Measurements from ENCODE around the gene KRT26.

The KRT26 gene

DNA sequence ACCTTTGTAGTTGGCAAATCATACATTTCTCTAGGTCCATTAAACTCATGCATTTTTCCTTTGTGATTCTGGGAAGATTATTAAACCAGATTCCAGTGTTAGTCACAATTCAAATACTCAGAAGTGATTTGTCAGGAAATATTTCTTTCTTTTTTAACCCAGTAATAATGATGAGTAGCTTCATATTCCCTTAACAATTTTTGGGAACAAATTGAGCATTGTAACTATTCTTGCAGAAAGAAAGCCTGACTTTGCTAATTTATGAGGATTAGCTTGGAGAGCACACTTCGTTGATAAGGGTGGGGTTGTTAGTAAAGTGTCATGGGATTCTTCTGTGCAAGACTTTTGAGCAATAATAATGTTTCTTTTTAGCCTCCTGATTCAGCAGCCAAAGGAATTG lies 49.8 kb downstream of the KRT26 start:
- TF ChIP-seq TAF1 (IDR thresholded peaks at IDR 0.05; ENCODE audit: borderline replicate concordance, low read depth, low read length): no peak
- TF ChIP-seq POLR2AphosphoS5 (IDR thresholded peaks at IDR 0.05; ENCODE audit: low read depth, low read length): no peak
- TF ChIP-seq POLR2A (IDR thresholded peaks at IDR 0.05; ENCODE audit: low read depth, low read length): no peak
- DNase-seq (ENCODE audit: insufficient read length) (no peak), FAIRE-seq (no peak)

DNA sequence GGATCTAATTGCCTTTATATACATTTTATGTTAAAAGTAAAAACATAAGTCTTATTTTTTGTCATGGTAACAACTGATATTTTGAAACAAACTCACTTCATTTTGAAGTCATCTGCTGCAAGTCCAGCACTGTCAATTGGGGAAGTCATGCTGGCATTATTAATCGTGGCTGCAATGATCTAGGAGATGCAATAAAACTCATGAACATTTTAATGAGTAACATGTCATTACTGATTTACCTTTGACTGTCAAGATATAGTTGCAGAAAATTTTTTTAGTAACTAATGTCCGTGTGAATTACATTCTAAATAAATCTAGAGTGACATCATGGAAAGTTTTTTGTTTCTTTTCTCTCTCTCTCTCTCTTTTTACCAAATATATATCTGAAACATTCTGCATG lies 51.1 kb downstream of the KRT26 start:
- TF ChIP-seq TAF1 (IDR thresholded peaks at IDR 0.05; ENCODE audit: borderline replicate concordance, low read depth, low read length) (no peak), POLR2AphosphoS5 (IDR thresholded peaks at IDR 0.05; ENCODE audit: low read depth, low read length) (no peak), POLR2A (IDR thresholded peaks at IDR 0.05; ENCODE audit: low read depth, low read length) (no peak)
- DNase-seq (ENCODE audit: insufficient read length) (no peak), FAIRE-seq (no peak)

- no peak for TF ChIP-seq POLR2A (IDR thresholded peaks at IDR 0.05; ENCODE audit: low read depth, low read length)
- no peak for TF ChIP-seq POLR2AphosphoS5 (IDR thresholded peaks at IDR 0.05; ENCODE audit: low read depth, low read length)
- no peak for TF ChIP-seq TAF1 (IDR thresholded peaks at IDR 0.05; ENCODE audit: borderline replicate concordance, low read depth, low read length)
- DNase-seq (ENCODE audit: insufficient read length) (no peak), FAIRE-seq (no peak)
Observed at GRCh38 chr17:40718930-40719329, 53.1 kb downstream of the KRT26 start.

GRCh38 chr17:40717776-40718175 lies 54.2 kb downstream of the KRT26 start:
- DNase-seq (ENCODE audit: insufficient read length) (no peak), FAIRE-seq (no peak)
- TF ChIP-seq TAF1 (IDR thresholded peaks at IDR 0.05; ENCODE audit: borderline replicate concordance, low read depth, low read length): no peak
- no peak for TF ChIP-seq POLR2A (IDR thresholded peaks at IDR 0.05; ENCODE audit: low read depth, low read length)
- TF ChIP-seq POLR2AphosphoS5 (IDR thresholded peaks at IDR 0.05; ENCODE audit: low read depth, low read length): no peak
